H9 (cell line): Measurements from ENCODE around the gene CXCL5. TPM values are rescaled to one million over a fixed set of nuclear protein-coding genes. Genes with fewer than 3 reads are reported as not detected.
"Not testable (repeated sequence)": the region's sequence is repeated elsewhere in the genome, so short reads cannot be mapped to it uniquely, and the experiment has no call there.

Experiments
- DNase-seq: peaks from one replicate; pipeline ENCODE4 v3.0.0-alpha.2; 2017
- H2AFZ ChIP-seq: one replicate; pipeline ENCODE4 v1.6.1; 2013; ENCODE audit warnings: mild to moderate bottlenecking, low read length, control low read depth, moderate library complexity
- H2AK5ac ChIP-seq: 2 replicates; pipeline ENCODE4 v1.6.1; 2013; ENCODE audit warnings: low read length, control low read depth, mixed read lengths; ENCODE audit not compliant: insufficient read length
- H2BK120ac ChIP-seq: one replicate; pipeline ENCODE4 v1.6.1; 2013; ENCODE audit warnings: low read depth, mild to moderate bottlenecking, low read length, control low read depth, inconsistent platforms; ENCODE audit not compliant: poor library complexity, severe bottlenecking
- H2BK12ac ChIP-seq: 2 replicates; pipeline ENCODE4 v1.6.1; 2013; ENCODE audit warnings: low read length, control low read depth, mixed read lengths, low read depth; ENCODE audit not compliant: insufficient read length
- H2BK15ac ChIP-seq: 2 replicates; pipeline ENCODE4 v1.6.1; 2013; ENCODE audit warnings: low read depth, low read length, control low read depth
- H2BK20ac ChIP-seq: one replicate; pipeline ENCODE4 v1.6.1; 2013; ENCODE audit warnings: low read depth, mild to moderate bottlenecking, low read length, control low read depth, inconsistent platforms; ENCODE audit not compliant: poor library complexity, severe bottlenecking
- H2BK5ac ChIP-seq: 2 replicates; pipeline ENCODE4 v1.6.1; 2013; ENCODE audit warnings: low read length, control low read depth, mixed read lengths; ENCODE audit not compliant: insufficient read length
- H3K14ac ChIP-seq: 2 replicates; pipeline ENCODE4 v1.6.1; 2013; ENCODE audit warnings: low read length, control low read depth; ENCODE audit not compliant: insufficient read depth
- H3K18ac ChIP-seq: 2 replicates; pipeline ENCODE4 v1.6.1; 2013; ENCODE audit warnings: low read depth, mild to moderate bottlenecking, mixed read lengths, low read length, control low read depth; ENCODE audit not compliant: insufficient read length
- H3K23ac ChIP-seq: 2 replicates; pipeline ENCODE4 v1.6.1; 2013; ENCODE audit warnings: low read length, control low read depth, mixed read lengths, low read depth; ENCODE audit not compliant: insufficient read length
- H3K23me2 ChIP-seq: 2 replicates; pipeline ENCODE4 v1.6.1; 2013; ENCODE audit warnings: low read depth, mild to moderate bottlenecking, mixed read lengths, low read length, control low read depth; ENCODE audit not compliant: insufficient read length, poor library complexity, severe bottlenecking
- H3K27ac ChIP-seq: 2 replicates; pipeline ENCODE4 v1.5.1; 2013; ENCODE audit warnings: low read length, control low read depth, mixed read lengths, low read depth; ENCODE audit not compliant: insufficient read length
- H3K27me3 ChIP-seq: 2 replicates; pipeline ENCODE4 v1.6.1; 2013; ENCODE audit warnings: low read length, control low read depth, inconsistent platforms; ENCODE audit not compliant: insufficient read depth
- H3K4ac ChIP-seq: 2 replicates; pipeline ENCODE4 v1.6.1; 2013; ENCODE audit warnings: low read depth, mild to moderate bottlenecking, control low read depth, inconsistent platforms, low read length, moderate library complexity
- H3K4me1 ChIP-seq: 2 replicates; pipeline ENCODE4 v1.6.1; 2013; ENCODE audit warnings: low read length, control low read depth, inconsistent platforms; ENCODE audit not compliant: insufficient read depth
- H3K4me2 ChIP-seq: 2 replicates; pipeline ENCODE4 v1.6.1; 2013; ENCODE audit warnings: low read length, control low read depth, mixed read lengths; ENCODE audit not compliant: insufficient read length, insufficient read depth
- H3K56ac ChIP-seq: 2 replicates; pipeline ENCODE4 v1.6.1; 2013; ENCODE audit warnings: low read depth, mild to moderate bottlenecking, mixed read lengths, low read length, control low read depth; ENCODE audit not compliant: insufficient read length
- H3K79me1 ChIP-seq: 2 replicates; pipeline ENCODE4 v1.6.1; 2013; ENCODE audit warnings: low read depth, mild to moderate bottlenecking, moderate library complexity, low read length, control low read depth, inconsistent platforms; ENCODE audit not compliant: insufficient read depth, poor library complexity, severe bottlenecking
- H3K79me2 ChIP-seq: 2 replicates; pipeline ENCODE4 v1.6.1; 2013; ENCODE audit warnings: low read length, control low read depth, inconsistent platforms; ENCODE audit not compliant: insufficient read depth
- H3K9ac ChIP-seq: 2 replicates; pipeline ENCODE4 v1.6.1; 2013; ENCODE audit warnings: low read length, control low read depth, mixed read lengths; ENCODE audit not compliant: insufficient read length; ENCODE audit errors: extremely low read depth
- H3K9me3 ChIP-seq: one replicate; pipeline ENCODE4 v1.6.1; 2013; ENCODE audit warnings: low read depth, low read length, inconsistent platforms; ENCODE audit not compliant: control insufficient read depth
- H3T11ph ChIP-seq: one replicate; pipeline ENCODE4 v1.6.1; 2013; ENCODE audit warnings: mild to moderate bottlenecking, low read length, control low read depth, inconsistent platforms
- H4K20me1 ChIP-seq: one replicate; pipeline ENCODE4 v1.6.1; 2013; ENCODE audit not compliant: control insufficient read depth, insufficient read length, insufficient read depth
- H4K5ac ChIP-seq: 2 replicates; pipeline ENCODE4 v1.6.1; 2013; ENCODE audit warnings: low read depth, mild to moderate bottlenecking, mixed read lengths, low read length, control low read depth; ENCODE audit not compliant: insufficient read length
- H4K8ac ChIP-seq: replicated peaks from 2 replicates; pipeline ENCODE4 v1.6.1; 2013; ENCODE audit warnings: low read length, control low read depth, mixed read lengths, low read depth; ENCODE audit not compliant: insufficient read length
- H4K91ac ChIP-seq: 2 replicates; pipeline ENCODE4 v1.6.1; 2013; ENCODE audit warnings: low read depth, mild to moderate bottlenecking, moderate library complexity, mixed read lengths, low read length, control low read depth; ENCODE audit not compliant: insufficient read length
- H3K27ac Mint-ChIP-seq, 3 experiments: 2 replicates in 2 of 3; 3 replicates in 1 of 3; pipeline ENCODE4 v1.8.0; 2020 to 2021; ENCODE audit warnings: mixed read lengths in 3 of 3, mild to moderate bottlenecking in 1 of 3, moderate library complexity in 1 of 3
- H3K27me3 Mint-ChIP-seq: 2 replicates; pipeline ENCODE4 v1.8.0; 2021; ENCODE audit warnings: low read depth, mild to moderate bottlenecking, moderate library complexity, mixed read lengths
- H3K36me3 Mint-ChIP-seq, 3 experiments: 2 replicates in 2 of 3; 3 replicates in 1 of 3; pipeline ENCODE4 v1.8.0; 2020 to 2021; ENCODE audit warnings: low read depth in 3 of 3, mixed read lengths in 3 of 3; ENCODE audit not compliant: insufficient read depth in 1 of 3
- H3K4me1 Mint-ChIP-seq, 2 experiments: 2 replicates each; pipeline ENCODE4 v1.8.0; 2020; ENCODE audit warnings: mixed read lengths in 2 of 2
- H3K4me3 Mint-ChIP-seq, 2 experiments: 2 replicates in 1 of 2; 3 replicates in 1 of 2; pipeline ENCODE4 v1.8.0; 2020 to 2021; ENCODE audit warnings: mild to moderate bottlenecking in 2 of 2, mixed read lengths in 2 of 2, moderate library complexity in 1 of 2
- H3K9me3 Mint-ChIP-seq, 2 experiments: 2 replicates in 1 of 2; 3 replicates in 1 of 2; pipeline ENCODE4 v1.8.0; 2020; ENCODE audit warnings: mild to moderate bottlenecking in 2 of 2, mixed read lengths in 2 of 2, moderate library complexity in 1 of 2
- CTCF ChIP-seq: fragments of 200-600 bp; sonication (generic); conservative IDR thresholded peaks from 3 replicates; pipeline ENCODE4 v1.8.0; 2021; ENCODE audit warnings: antibody characterized with exemption, mild to moderate bottlenecking
- WGBS: extraction: QIAGEN DNeasy Blood & Tissue Kit; methylation state at CpG from one replicate; pipeline ENCODE4 v1.1.7; 2013; ENCODE audit warnings: missing lambda C conversion rate, low lambda C conversion rate, mixed read lengths; ENCODE audit not compliant: insufficient read length; ENCODE audit errors: extremely low coverage; 5-methylcytosine and 5-hydroxymethylcytosine counted together
- total RNA-seq: library from RNA; stranded (reverse); gene quantifications from 2 replicates; pipeline ENCODE4 v1.2.1, GENCODE V29; 2021

The CXCL5 gene
- total RNA-seq, 1 experiment from 2014 or later, result 9.2 TPM

- Mint-ChIP-seq H3K27ac (no peak overlapping the region), H3K4me1 (peaks cover 3 to 5% of the 10 kb centered on the region in 2 experiments), H3K27me3 (peaks cover 8% of the 10 kb centered on the region; the same call in 1 of the 2 replicates), H3K36me3 (peaks cover 18 to 48% (median 19%) of the 10 kb centered on the region in 3 experiments), H3K4me3 (no peak overlapping the region), H3K9me3 (peaks cover 33 to 50% of the 10 kb centered on the region in 2 experiments)
- Histone ChIP-seq H3K4me2 (no peak overlapping the region), H4K5ac (no peak overlapping the region), H3K23ac (no peak overlapping the region), H3K56ac (no peak overlapping the region), H2BK120ac (no peak overlapping the region), H2BK15ac (no peak overlapping the region), H3T11ph (no peak overlapping the region), H3K27ac (no peak overlapping the region), H3K4ac (no peak overlapping the region), H3K23me2 (no peaks in the 10 kb centered on the region), H2BK20ac (no peak overlapping the region), H2AFZ (no peak overlapping the region), H3K79me2 (no peaks in the 10 kb centered on the region), H3K9ac (no peak overlapping the region), H4K91ac (no peak overlapping the region), H2BK12ac (no peak overlapping the region), H3K18ac (no peak overlapping the region), H3K14ac (no peak overlapping the region), H3K79me1 (no peaks in the 10 kb centered on the region), H2BK5ac (no peak overlapping the region), H4K20me1 (no peaks in the 10 kb centered on the region), H4K8ac (no peak overlapping the region), H2AK5ac (no peak overlapping the region), H3K27me3 (no peaks in the 10 kb centered on the region), H3K4me1 (no peaks in the 10 kb centered on the region), H3K9me3 (peaks cover 5% of the 10 kb centered on the region)
- WGBS, result no CpG with 5 or more reads among the region's 2 CpGs
- TF ChIP-seq CTCF, result no peak
- DNase-seq, result no peak
Observed at GRCh38 chr4:73962724-73963123, 35.8 kb downstream of the CXCL5 start.

GRCh38 chr4:73959041-73959440 is 39.4 kb downstream of the CXCL5 start:
- not testable (repeated sequence) for H3K79me1 ChIP-seq, H3K4me1 ChIP-seq, H3K27me3 ChIP-seq, H4K91ac ChIP-seq, H4K8ac ChIP-seq, H3K27me3 Mint-ChIP-seq, H3K23me2 ChIP-seq, H3K56ac ChIP-seq, H2BK15ac ChIP-seq, H2BK20ac ChIP-seq, H3T11ph ChIP-seq, H4K5ac ChIP-seq, H2AFZ ChIP-seq, H2BK12ac ChIP-seq, H3K9me3 ChIP-seq, H4K20me1 ChIP-seq, H3K14ac ChIP-seq, DNase-seq, H3K4ac ChIP-seq, H3K4me2 ChIP-seq, H3K27ac ChIP-seq, H3K79me2 ChIP-seq, H3K18ac ChIP-seq, H3K4me1 Mint-ChIP-seq, H3K27ac Mint-ChIP-seq, H3K4me3 Mint-ChIP-seq, H3K23ac ChIP-seq, H3K9ac ChIP-seq, H2AK5ac ChIP-seq, H2BK120ac ChIP-seq, H2BK5ac ChIP-seq
- no CpG with 5 or more reads among the region's 1 CpG for WGBS
- Mint-ChIP-seq H3K9me3 (peaks cover 47 to 65% of the 10 kb centered on the region in 2 experiments), H3K36me3 (peaks cover 24 to 65% (median 29%) of the 10 kb centered on the region in 3 experiments)
